CD14-positive monocyte (primary cell): ENCODE data around the gene AHI1. TPM values are rescaled to one million over a fixed set of nuclear protein-coding genes. Genes with fewer than 3 reads are reported as not detected.

Source experiments
- DNase-seq, 3 donors: peaks; one replicate each; pipeline ENCODE4 v3.0.0-alpha.2; 2011 to 2022
- H2AFZ ChIP-seq: 2 replicates; pipeline ENCODE4 v1.6.0; 2012; ENCODE audit warnings: mild to moderate bottlenecking, low read depth, low read length, inconsistent platforms; ENCODE audit not compliant: insufficient read depth, poor library complexity, severe bottlenecking
- H3K27ac ChIP-seq, 2 donors: 1 replicate in 1 of 2; 2 replicates in 1 of 2; pipeline ENCODE4 v1.5.1; 2012 to 2013; ENCODE audit warnings: low read length in 2 of 2, control low read depth in 1 of 2, inconsistent platforms in 1 of 2, low read depth in 1 of 2, mild to moderate bottlenecking in 1 of 2
- H3K27me3 ChIP-seq, 2 donors: one replicate each; pipeline versions ENCODE4 v1.6.0 to v1.6.1; 2011 to 2013; ENCODE audit warnings: low read length in 2 of 2; ENCODE audit not compliant: control insufficient read depth in 2 of 2, insufficient read depth in 2 of 2
- H3K36me3 ChIP-seq, 2 donors: replicated peaks in 1 of 2; 1 replicate in 1 of 2; 2 replicates in 1 of 2; pipeline versions ENCODE4 v1.5.1 to v1.6.1; 2012 to 2013; ENCODE audit warnings: low read length in 2 of 2, control low read depth in 1 of 2, inconsistent platforms in 1 of 2, mild to moderate bottlenecking in 1 of 2; ENCODE audit not compliant: insufficient read depth in 2 of 2, control insufficient read depth in 1 of 2
- H3K4me1 ChIP-seq, 2 donors: 1 replicate in 1 of 2; 2 replicates in 1 of 2; pipeline versions ENCODE4 v1.5.1 to v1.6.1; 2012 to 2013; ENCODE audit warnings: low read length in 2 of 2, control low read depth in 1 of 2, inconsistent platforms in 1 of 2, mild to moderate bottlenecking in 1 of 2, moderate library complexity in 1 of 2; ENCODE audit not compliant: insufficient read depth in 2 of 2, control insufficient read depth in 1 of 2
- H3K4me2 ChIP-seq: replicated peaks from 2 replicates; pipeline ENCODE3; 2012; ENCODE audit warnings: low read length, moderate library complexity, mild to moderate bottlenecking; ENCODE audit not compliant: poor library complexity, severe bottlenecking; ENCODE audit errors: extremely low read depth
- H3K4me3 ChIP-seq, 3 experiments: fragments of 200-600 bp in 1 of 3; sonication (generic) in 1 of 3; replicated peaks in 1 of 3; 1 replicate in 2 of 3; 2 replicates in 1 of 3; pipeline ENCODE4 v1.5.1; 2011 to 2013; ENCODE audit warnings: low read length in 3 of 3, mild to moderate bottlenecking in 3 of 3, control low read depth in 2 of 3, low read depth in 2 of 3, inconsistent platforms in 1 of 3, moderate library complexity in 1 of 3
- H3K79me2 ChIP-seq: 2 replicates; pipeline ENCODE4 v1.6.0; 2012; ENCODE audit warnings: mild to moderate bottlenecking, control low read depth, inconsistent platforms, low read length, moderate library complexity; ENCODE audit not compliant: insufficient read depth
- H3K9ac ChIP-seq: 2 replicates; pipeline ENCODE4 v1.6.0; 2017; ENCODE audit warnings: low read length, mild to moderate bottlenecking; ENCODE audit not compliant: insufficient read depth, poor library complexity, severe bottlenecking
- H3K9me3 ChIP-seq, 2 donors: replicated peaks in 1 of 2; 1 replicate in 1 of 2; 2 replicates in 1 of 2; pipeline versions ENCODE4 v1.5.1 to v1.6.1; 2012 to 2013; ENCODE audit warnings: low read length in 2 of 2, control low read depth in 1 of 2; ENCODE audit not compliant: control insufficient read depth in 1 of 2, insufficient read depth in 1 of 2
- H4K20me1 ChIP-seq: 2 replicates; pipeline ENCODE4 v1.6.0; 2012; ENCODE audit warnings: mild to moderate bottlenecking, low read length, control low read depth, moderate library complexity; ENCODE audit not compliant: insufficient read depth
- H3K27ac Mint-ChIP-seq, 7 donors: one replicate each; pipeline ENCODE4 v1.8.0; 2020; ENCODE audit warnings: mild to moderate bottlenecking in 7 of 7, mixed read lengths in 7 of 7, moderate library complexity in 6 of 7, inconsistent platforms in 2 of 7
- H3K27me3 Mint-ChIP-seq, 3 donors: one replicate each; pipeline ENCODE4 v1.8.0; 2021 to 2022; ENCODE audit warnings: low read depth in 3 of 3, mild to moderate bottlenecking in 3 of 3, mixed read lengths in 3 of 3, moderate library complexity in 3 of 3, inconsistent platforms in 1 of 3
- H3K36me3 Mint-ChIP-seq, 2 donors: one replicate each; pipeline ENCODE4 v1.8.0; 2020; ENCODE audit warnings: mixed read lengths in 2 of 2, inconsistent platforms in 1 of 2, mild to moderate bottlenecking in 1 of 2
- H3K4me1 Mint-ChIP-seq: one replicate; pipeline ENCODE4 v1.8.0; 2020; ENCODE audit warnings: mild to moderate bottlenecking, mixed read lengths
- H3K4me3 Mint-ChIP-seq, 2 donors: one replicate each; pipeline ENCODE4 v1.8.0; 2020; ENCODE audit warnings: mild to moderate bottlenecking in 2 of 2, mixed read lengths in 2 of 2, moderate library complexity in 1 of 2
- H3K9me3 Mint-ChIP-seq, 7 donors: one replicate each; pipeline ENCODE4 v1.8.0; 2020 to 2022; ENCODE audit warnings: mixed read lengths in 7 of 7, mild to moderate bottlenecking in 6 of 7, moderate library complexity in 6 of 7, inconsistent platforms in 2 of 7
- WGBS: methylation state at CpG from one replicate; pipeline ENCODE4 v1.1.5; 2013; ENCODE audit warnings: missing lambda C conversion rate; ENCODE audit not compliant: insufficient coverage; 5-methylcytosine and 5-hydroxymethylcytosine counted together
- intact Hi-C, 2 donors: fragments of 100-400 bp; cut with micrococcal nuclease; formaldehyde crosslinking; loops; one replicate each; pipeline versions ENCODE4 v1.15.0 to v1.15.1; 2023
- polyA plus RNA-seq, 3 donors: library from polyadenylated mRNA; depleted of rRNA in 1 of 3; unstranded in 2 of 3; stranded (reverse) in 1 of 3; fragments of 300-500 nt in 2 of 3; fragments of >200 nt in 1 of 3; fragmentation: Illumina TruSeq in 2 of 3; gene quantifications; 1 replicate in 2 of 3; 2 replicates in 1 of 3; pipeline ENCODE4 v1.2.3, GENCODE V29; 2012 to 2021
- TF ChIP-seq, protein P1 (sequence below): fragments of 200-600 bp; IDR thresholded peaks from one replicate; pipeline ENCODE4 v1.8.0; 2022; ENCODE audit warnings: antibody characterized with exemption, mild to moderate bottlenecking

AHI1 gene
- polyA plus RNA-seq, 3 donors: 0.91 to 2.8 (median 1.4) TPM

DNA sequence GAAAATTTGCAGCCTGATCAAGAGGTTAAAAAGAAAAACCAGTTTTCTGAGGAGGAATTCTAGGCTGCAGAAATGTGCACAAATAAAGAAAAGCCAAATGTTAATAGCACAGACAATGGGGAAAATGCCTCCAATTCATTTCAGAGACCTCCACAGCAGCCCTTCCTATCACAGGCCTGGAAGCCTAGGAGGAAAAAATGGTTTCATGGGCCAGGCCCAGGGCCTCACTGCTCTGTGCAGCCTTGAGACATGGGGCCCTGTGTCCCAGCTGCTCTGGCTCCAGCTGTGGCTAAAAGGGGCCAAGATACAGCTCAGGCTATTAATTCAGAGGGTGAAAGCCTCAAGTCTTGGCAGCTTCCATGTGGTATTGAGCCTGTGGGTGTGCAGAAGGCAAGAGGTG is 18.9 kb downstream of the AHI1 start:
- no peaks in the 10 kb centered on the region for H3K27me3 ChIP-seq
- Mint-ChIP-seq H3K9me3 (peaks cover 33 to 53% (median 50%) of the 10 kb centered on the region in 7 donors), H3K27me3 (no peaks in the 10 kb centered on the region), H3K4me3 (no peak overlapping the region), H3K36me3 (peaks cover 21 to 37% of the 10 kb centered on the region in 2 donors), H3K27ac (no peak overlapping the region), H3K4me1 (peaks cover 4% of the 10 kb centered on the region)
- H2AFZ ChIP-seq: no peak overlapping the region
- no peaks in the 10 kb centered on the region for H3K79me2 ChIP-seq
- H3K9me3 ChIP-seq: peaks cover 34 to 52% of the 10 kb centered on the region in 2 donors
- H3K4me3 ChIP-seq: no peak overlapping the region
- TF ChIP-seq, protein P1, sequence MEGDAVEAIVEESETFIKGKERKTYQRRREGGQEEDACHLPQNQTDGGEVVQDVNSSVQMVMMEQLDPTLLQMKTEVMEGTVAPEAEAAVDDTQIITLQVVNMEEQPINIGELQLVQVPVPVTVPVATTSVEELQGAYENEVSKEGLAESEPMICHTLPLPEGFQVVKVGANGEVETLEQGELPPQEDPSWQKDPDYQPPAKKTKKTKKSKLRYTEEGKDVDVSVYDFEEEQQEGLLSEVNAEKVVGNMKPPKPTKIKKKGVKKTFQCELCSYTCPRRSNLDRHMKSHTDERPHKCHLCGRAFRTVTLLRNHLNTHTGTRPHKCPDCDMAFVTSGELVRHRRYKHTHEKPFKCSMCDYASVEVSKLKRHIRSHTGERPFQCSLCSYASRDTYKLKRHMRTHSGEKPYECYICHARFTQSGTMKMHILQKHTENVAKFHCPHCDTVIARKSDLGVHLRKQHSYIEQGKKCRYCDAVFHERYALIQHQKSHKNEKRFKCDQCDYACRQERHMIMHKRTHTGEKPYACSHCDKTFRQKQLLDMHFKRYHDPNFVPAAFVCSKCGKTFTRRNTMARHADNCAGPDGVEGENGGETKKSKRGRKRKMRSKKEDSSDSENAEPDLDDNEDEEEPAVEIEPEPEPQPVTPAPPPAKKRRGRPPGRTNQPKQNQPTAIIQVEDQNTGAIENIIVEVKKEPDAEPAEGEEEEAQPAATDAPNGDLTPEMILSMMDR: no peak
- no peaks in the 10 kb centered on the region for H3K4me1 ChIP-seq
- H3K4me2 ChIP-seq: no peak overlapping the region
- H3K9ac ChIP-seq: no peak overlapping the region
- H3K36me3 ChIP-seq: peaks cover 0 to 42% of the 10 kb centered on the region in 2 donors
- DNase-seq: no peak
- H4K20me1 ChIP-seq: no peaks in the 10 kb centered on the region
- H3K27ac ChIP-seq: no peak overlapping the region
- intact Hi-C loops: no loop called here

DNA sequence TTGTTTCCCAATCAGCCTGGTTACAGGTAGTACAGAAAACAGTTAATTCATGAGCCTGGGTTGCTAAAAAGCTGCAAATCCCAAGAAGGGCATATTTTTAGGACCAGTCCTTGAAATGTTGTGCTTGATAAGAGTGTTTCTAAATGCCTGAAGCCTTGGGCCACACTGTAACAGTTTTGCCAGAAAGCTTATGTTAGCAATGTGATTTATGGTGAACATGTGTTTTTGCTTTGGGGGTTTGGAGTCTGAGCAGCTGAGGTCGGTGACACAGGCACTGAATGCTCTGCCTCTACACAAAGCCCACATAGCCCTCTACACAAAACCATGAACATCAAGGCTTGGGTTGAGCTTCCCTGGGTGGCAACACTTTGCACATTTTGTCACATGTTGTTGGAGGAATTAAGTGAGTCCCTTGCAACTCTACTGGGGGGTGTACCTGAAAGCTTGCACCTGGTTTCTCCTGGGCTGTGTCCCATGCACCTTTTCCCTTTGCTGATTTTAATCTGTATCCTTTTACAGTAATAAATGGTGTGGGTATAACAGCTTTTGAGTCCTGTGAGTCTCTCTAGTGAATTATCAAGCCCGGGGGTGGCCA is 22.2 kb downstream of the AHI1 start:
- Histone ChIP-seq H3K27ac (no peak overlapping the region), H4K20me1 (no peaks in the 10 kb centered on the region), H3K79me2 (no peaks in the 10 kb centered on the region), H2AFZ (no peak overlapping the region), H3K36me3 (peaks cover 0 to 19% of the 10 kb centered on the region in 2 donors), H3K4me3 (no peak overlapping the region), H3K9me3 (peaks cover 21 to 22% of the 10 kb centered on the region in 2 donors), H3K27me3 (no peaks in the 10 kb centered on the region), H3K9ac (no peak overlapping the region), H3K4me2 (no peak overlapping the region), H3K4me1 (no peaks in the 10 kb centered on the region)
- Mint-ChIP-seq H3K27me3 (no peaks in the 10 kb centered on the region), H3K9me3 (peaks cover 25 to 32% (median 26%) of the 10 kb centered on the region in 7 donors), H3K27ac (no peak overlapping the region), H3K4me1 (peaks cover 4% of the 10 kb centered on the region), H3K36me3 (peaks cover 18 to 20% of the 10 kb centered on the region in 2 donors), H3K4me3 (no peak overlapping the region)
- DNase-seq: no peak
- TF ChIP-seq, protein P1: no peak
- intact Hi-C loops: no loop called here
- no CpG with 5 or more reads among the region's 2 CpGs for WGBS
